GM18498 (cell line): Measurements from ENCODE around the gene CHIC1.

ENCODE experiments used
- ATAC-seq: cut with Tn5 transposase; IDR thresholded peaks from one replicate; pipeline ENCODE4 v1.9.1; 2021; ENCODE audit warnings: mild to moderate bottlenecking, moderate library complexity; ENCODE audit not compliant: unreplicated experiment

The CHIC1 gene

GRCh38 chrX:73728602-73729001, 165.6 kb downstream of the CHIC1 start:
- no peak for ATAC-seq
